HG03039 (cell line): ENCODE measurements around the gene HSPD1.

Source experiments
- ATAC-seq: cut with Tn5 transposase; IDR thresholded peaks from one replicate; pipeline ENCODE4 v1.9.1; 2021; ENCODE audit warnings: mild to moderate bottlenecking, moderate library complexity; ENCODE audit not compliant: unreplicated experiment

Gene HSPD1

GRCh38 chr2:197442857-197443256 lies 56.8 kb downstream of the HSPD1 start:
- no peak for ATAC-seq

DNA sequence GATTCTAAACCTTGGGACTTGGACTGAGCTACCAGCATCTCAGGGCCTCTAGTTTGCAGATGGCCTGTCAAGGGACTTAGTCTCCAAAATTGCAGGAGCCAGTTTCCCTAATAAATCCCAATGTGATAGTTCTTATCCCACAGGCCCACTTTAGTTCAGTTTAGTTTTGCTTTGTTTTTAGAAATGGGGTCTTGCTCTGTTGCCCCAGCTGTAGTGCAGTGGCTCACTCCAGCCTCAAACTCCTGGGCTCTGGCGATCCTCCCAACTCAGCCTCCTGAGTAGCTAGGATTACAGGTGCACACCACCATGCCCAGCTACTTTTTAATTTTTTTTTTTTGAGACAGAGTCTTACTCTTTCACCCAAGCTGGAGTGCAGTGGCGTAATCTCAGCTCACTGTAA lies 62.3 kb downstream of the HSPD1 start:
- no peak for ATAC-seq
